CD4-positive, alpha-beta memory T cell (primary cell): ENCODE results near the gene SLC6A18. TPM values are rescaled to one million over a fixed set of nuclear protein-coding genes. Genes with fewer than 3 reads are reported as not detected.

Source experiments
- CTCF ChIA-PET: fragments of 350-600 bp; sonication (Branson Sonifier 250); formaldehyde crosslinking; loops from one replicate; lab custom pipeline; 2021; ENCODE audit warnings: inconsistent platforms; ENCODE audit not compliant: partially characterized antibody; lab: Charles Lee
- POLR2A ChIA-PET: fragments of 350-600 bp; sonication (Branson Sonifier 250); formaldehyde crosslinking; loops from one replicate; lab custom pipeline; 2021; ENCODE audit not compliant: partially characterized antibody; lab: Charles Lee
- DNase-seq, 5 donors: peaks; one replicate each; pipeline versions ENCODE4 v3.0.0 to v3.0.0-alpha.2; 2020 to 2022; ENCODE audit warnings: mixed read lengths in 1 of 5
- H3K27ac ChIP-seq: one replicate; pipeline ENCODE4 v1.7.0; 2013; ENCODE audit warnings: low read depth, low read length
- H3K27me3 ChIP-seq: 2 replicates; pipeline ENCODE4 v1.7.0; 2013; ENCODE audit warnings: mild to moderate bottlenecking, low read length, moderate library complexity; ENCODE audit not compliant: insufficient read depth
- H3K36me3 ChIP-seq: 2 replicates; pipeline ENCODE4 v1.7.0; 2013; ENCODE audit warnings: mild to moderate bottlenecking, low read length, moderate library complexity; ENCODE audit not compliant: insufficient read depth
- H3K4me1 ChIP-seq: 2 replicates; pipeline ENCODE4 v1.7.0; 2013; ENCODE audit warnings: mild to moderate bottlenecking, low read length, moderate library complexity; ENCODE audit not compliant: insufficient read depth
- H3K4me3 ChIP-seq, 2 donors: one replicate each; pipeline ENCODE4 v1.7.0; 2013; ENCODE audit warnings: low read length in 2 of 2, mild to moderate bottlenecking in 1 of 2
- H3K9me3 ChIP-seq, 2 donors: one replicate each; pipeline ENCODE4 v1.7.0; 2013; ENCODE audit warnings: low read length in 2 of 2, control low read depth in 1 of 2; ENCODE audit not compliant: control insufficient read depth in 1 of 2
- H3K27ac Mint-ChIP-seq, 7 donors: one replicate each; pipeline ENCODE4 v1.8.0; 2020 to 2021; ENCODE audit warnings: mixed read lengths in 7 of 7, mild to moderate bottlenecking in 6 of 7, inconsistent platforms in 3 of 7, moderate library complexity in 3 of 7
- H3K27me3 Mint-ChIP-seq, 2 donors: one replicate each; pipeline ENCODE4 v1.8.0; 2020 to 2021; ENCODE audit warnings: mixed read lengths in 2 of 2
- H3K36me3 Mint-ChIP-seq, 2 donors: one replicate each; pipeline ENCODE4 v1.8.0; 2020 to 2021; ENCODE audit warnings: mixed read lengths in 2 of 2, inconsistent platforms in 1 of 2, mild to moderate bottlenecking in 1 of 2
- H3K4me1 Mint-ChIP-seq, 4 donors: one replicate each; pipeline ENCODE4 v1.8.0; 2020 to 2021; ENCODE audit warnings: mixed read lengths in 4 of 4, mild to moderate bottlenecking in 1 of 4
- H3K4me3 Mint-ChIP-seq, 8 donors: one replicate each; pipeline ENCODE4 v1.8.0; 2020 to 2021; ENCODE audit warnings: mixed read lengths in 8 of 8, mild to moderate bottlenecking in 7 of 8, moderate library complexity in 6 of 8, inconsistent platforms in 3 of 8
- H3K9me3 Mint-ChIP-seq, 8 donors: one replicate each; pipeline ENCODE4 v1.8.0; 2020 to 2021; ENCODE audit warnings: mixed read lengths in 8 of 8, mild to moderate bottlenecking in 5 of 8, inconsistent platforms in 3 of 8, moderate library complexity in 1 of 8
- intact Hi-C: fragments of 100-400 bp; cut with micrococcal nuclease; formaldehyde crosslinking; loops from one replicate; pipeline ENCODE4 v1.15.1; 2023
- polyA plus RNA-seq, 2 donors: library from polyadenylated mRNA; unstranded; fragments of 300-500 nt; fragmentation: Illumina TruSeq; gene quantifications; one replicate each; pipeline ENCODE4 v1.2.3, GENCODE V29; 2021
- total RNA-seq, 2 experiments: library from RNA; stranded (reverse); gene quantifications; one replicate each; pipeline ENCODE4 v1.2.3, GENCODE V29; 2021

Gene SLC6A18
- total and polyA plus RNA-seq, 4 experiments from 2014 or later: not detected

DNA sequence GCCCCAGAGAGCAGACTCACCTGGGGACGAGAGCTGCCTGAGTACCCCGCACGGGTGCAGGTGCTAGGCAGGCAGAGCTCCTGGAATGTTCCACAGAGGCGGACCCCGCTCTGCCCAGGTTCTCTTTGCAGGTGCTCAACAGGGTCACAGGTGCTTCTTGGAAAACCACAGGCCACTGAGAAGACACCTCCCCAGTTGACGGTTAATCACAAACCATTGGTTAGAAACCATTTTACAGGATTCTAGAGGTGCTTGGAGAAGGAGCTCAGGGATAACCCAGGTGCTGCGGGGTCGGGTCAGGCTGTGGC is 41.1 kb upstream of the SLC6A18 start:
- peaks cover 0 to 1% (median 0%) of the 10 kb centered on the region in 8 donors for H3K9me3 Mint-ChIP-seq
- no peak overlapping the region for H3K4me3 ChIP-seq
- peaks cover 3 to 11% of the 10 kb centered on the region in 2 donors for H3K27me3 Mint-ChIP-seq
- no peaks in the 10 kb centered on the region for H3K36me3 Mint-ChIP-seq
- H3K4me3 Mint-ChIP-seq: no peak overlapping the region
- POLR2A ChIA-PET: no interaction called here
- DNase-seq: no peak
- no peaks in the 10 kb centered on the region for H3K27me3 ChIP-seq
- intact Hi-C loops: no loop called here
- no peaks in the 10 kb centered on the region for H3K9me3 ChIP-seq
- H3K36me3 ChIP-seq: no peaks in the 10 kb centered on the region
- H3K4me1 ChIP-seq: no peaks in the 10 kb centered on the region
- CTCF ChIA-PET: interaction anchor here (1.7 to 2.1 kb wide), 2 partner anchors 11 to 461 kb away, joined by 6 read pairs; no protein-coding TSS in a partner anchor
- no peak overlapping the region for H3K27ac Mint-ChIP-seq
- no peaks in the 10 kb centered on the region for H3K4me1 Mint-ChIP-seq
- no peak overlapping the region for H3K27ac ChIP-seq

DNA sequence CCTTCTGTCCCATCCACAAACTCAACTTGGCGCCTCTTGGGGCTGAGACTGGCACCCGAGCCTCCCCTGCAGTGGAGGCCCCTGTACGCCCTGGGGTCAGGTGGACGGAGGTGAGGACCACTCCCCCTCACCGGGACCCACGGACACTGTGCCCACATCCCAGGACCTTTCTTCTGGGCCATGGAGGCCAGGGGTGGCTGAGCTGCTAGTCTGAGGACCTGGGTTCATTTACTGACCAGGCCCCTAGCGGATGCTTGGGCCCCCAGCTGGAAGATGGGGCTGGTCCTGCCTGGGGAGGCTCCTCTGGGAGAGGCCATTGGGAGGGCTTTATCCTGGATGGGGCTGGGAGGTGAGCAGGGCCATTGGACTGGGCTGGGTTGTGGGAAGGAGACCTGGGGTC is 40.7 kb upstream of the SLC6A18 start:
- POLR2A ChIA-PET: no interaction called here

DNA sequence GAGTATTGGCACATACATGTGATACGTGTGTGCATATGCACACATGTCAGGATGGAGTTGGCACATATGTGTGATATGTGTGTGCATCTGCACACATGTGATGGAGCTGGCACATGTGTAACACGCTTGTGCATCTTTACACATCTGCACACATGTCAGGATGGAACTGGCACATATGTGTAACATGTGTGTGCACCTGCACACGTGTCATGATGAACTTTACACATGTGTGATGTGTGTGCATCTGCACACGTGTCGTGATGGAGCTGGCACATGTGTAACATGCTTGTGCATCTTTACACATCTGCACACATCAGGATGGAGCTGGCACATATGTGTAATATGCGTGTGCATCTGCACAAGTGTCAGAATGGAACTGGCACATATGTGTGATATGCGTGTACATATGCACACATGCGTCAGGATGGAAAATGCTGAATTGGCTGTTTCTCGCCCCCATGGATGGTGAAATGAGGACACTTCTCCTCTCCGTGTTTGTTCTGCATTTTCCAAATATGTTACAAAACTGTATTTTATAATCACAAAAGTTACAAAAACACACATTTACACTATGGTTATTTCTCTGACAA is 40.0 kb upstream of the SLC6A18 start:
- intact Hi-C loops: no loop called here
- POLR2A ChIA-PET: no interaction called here
- H3K36me3 Mint-ChIP-seq: no peaks in the 10 kb centered on the region

More for the DNA sequence above, 40.7 kb upstream of the SLC6A18 start:
- DNase-seq: no peak
- Mint-ChIP-seq H3K9me3 (peaks cover 0 to 1% (median 0%) of the 10 kb centered on the region in 8 donors), H3K36me3 (no peaks in the 10 kb centered on the region), H3K27ac (no peak overlapping the region), H3K4me1 (no peaks in the 10 kb centered on the region), H3K4me3 (no peak overlapping the region), H3K27me3 (peaks cover 4 to 13% of the 10 kb centered on the region in 2 donors)
- Histone ChIP-seq H3K4me3 (no peak overlapping the region), H3K4me1 (no peaks in the 10 kb centered on the region), H3K9me3 (no peaks in the 10 kb centered on the region), H3K27me3 (no peaks in the 10 kb centered on the region), H3K27ac (no peak overlapping the region), H3K36me3 (no peaks in the 10 kb centered on the region)
- CTCF ChIA-PET: interaction anchor here (1.7 to 2.1 kb wide), 2 partner anchors 11 to 460 kb away, joined by 6 read pairs; no protein-coding TSS in a partner anchor
- intact Hi-C loops: no loop called here

DNA sequence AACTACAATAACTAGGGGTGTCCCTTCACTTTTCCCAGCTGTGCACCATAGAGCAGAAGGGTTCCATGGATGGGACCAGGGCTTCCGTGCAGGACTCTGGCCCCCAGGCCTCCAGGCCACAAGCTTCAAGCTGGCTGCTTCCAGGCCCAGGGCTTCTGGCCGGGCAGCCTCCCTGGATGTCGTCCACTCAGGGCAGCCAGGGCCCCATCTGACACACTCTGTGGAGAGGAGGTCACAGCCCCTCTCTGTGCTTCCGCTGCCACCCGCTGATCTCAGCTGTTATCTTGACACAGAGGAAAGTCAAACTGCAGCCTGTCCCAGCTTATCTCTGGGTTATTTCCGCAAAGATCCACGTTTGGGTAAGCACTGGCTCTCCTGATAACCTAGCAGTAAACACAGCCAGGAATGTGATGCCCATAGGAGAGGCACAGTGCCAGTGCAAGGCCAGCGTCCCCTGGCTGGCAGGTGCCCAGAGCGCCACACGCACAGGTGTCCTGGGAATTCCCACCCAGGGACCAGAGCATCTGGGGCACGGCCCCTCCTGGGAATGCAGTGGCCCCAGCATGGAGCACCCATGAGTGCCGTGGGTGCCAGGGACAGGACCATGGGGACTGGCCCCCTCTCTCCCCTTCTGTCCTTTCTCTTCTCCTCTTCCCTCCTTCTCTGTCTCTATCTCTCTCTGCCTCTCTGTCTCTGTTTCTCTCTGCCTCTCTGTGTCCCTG is 39.4 kb upstream of the SLC6A18 start:
- no peak overlapping the region for H3K27ac ChIP-seq
- H3K27me3 ChIP-seq: no peaks in the 10 kb centered on the region
- no peak for DNase-seq
- H3K4me1 ChIP-seq: no peaks in the 10 kb centered on the region
- Mint-ChIP-seq H3K9me3 (peaks cover 0 to 1% (median 0%) of the 10 kb centered on the region in 8 donors), H3K4me1 (no peaks in the 10 kb centered on the region), H3K27me3 (peaks cover 9 to 22% of the 10 kb centered on the region in 2 donors), H3K27ac (no peak overlapping the region), H3K4me3 (no peak overlapping the region), H3K36me3 (no peaks in the 10 kb centered on the region)
- H3K4me3 ChIP-seq: no peak overlapping the region
- intact Hi-C loops: no loop called here
- H3K9me3 ChIP-seq: no peaks in the 10 kb centered on the region
- H3K36me3 ChIP-seq: no peaks in the 10 kb centered on the region
- CTCF ChIA-PET: interaction anchor here (1.7 to 2.1 kb wide), 2 partner anchors 13 to 459 kb away, joined by 6 read pairs; no protein-coding TSS in a partner anchor
- POLR2A ChIA-PET: no interaction called here

More for the DNA sequence above, 40.0 kb upstream of the SLC6A18 start:
- no peaks in the 10 kb centered on the region for H3K36me3 ChIP-seq
- peaks cover 4 to 17% of the 10 kb centered on the region in 2 donors for H3K27me3 Mint-ChIP-seq
- no peaks in the 10 kb centered on the region for H3K4me1 ChIP-seq
- no peak overlapping the region for H3K27ac Mint-ChIP-seq
- no peaks in the 10 kb centered on the region for H3K4me1 Mint-ChIP-seq
- H3K4me3 Mint-ChIP-seq: no peak overlapping the region
- no peak overlapping the region for H3K27ac ChIP-seq
- no peaks in the 10 kb centered on the region for H3K27me3 ChIP-seq
- H3K4me3 ChIP-seq: no peak overlapping the region
- CTCF ChIA-PET: interaction anchor here (1.7 to 2.1 kb wide), 2 partner anchors 12 to 460 kb away, joined by 6 read pairs; no protein-coding TSS in a partner anchor
- peaks cover 0 to 1% (median 0%) of the 10 kb centered on the region in 8 donors for H3K9me3 Mint-ChIP-seq
- H3K9me3 ChIP-seq: no peaks in the 10 kb centered on the region
- DNase-seq: no peak

DNA sequence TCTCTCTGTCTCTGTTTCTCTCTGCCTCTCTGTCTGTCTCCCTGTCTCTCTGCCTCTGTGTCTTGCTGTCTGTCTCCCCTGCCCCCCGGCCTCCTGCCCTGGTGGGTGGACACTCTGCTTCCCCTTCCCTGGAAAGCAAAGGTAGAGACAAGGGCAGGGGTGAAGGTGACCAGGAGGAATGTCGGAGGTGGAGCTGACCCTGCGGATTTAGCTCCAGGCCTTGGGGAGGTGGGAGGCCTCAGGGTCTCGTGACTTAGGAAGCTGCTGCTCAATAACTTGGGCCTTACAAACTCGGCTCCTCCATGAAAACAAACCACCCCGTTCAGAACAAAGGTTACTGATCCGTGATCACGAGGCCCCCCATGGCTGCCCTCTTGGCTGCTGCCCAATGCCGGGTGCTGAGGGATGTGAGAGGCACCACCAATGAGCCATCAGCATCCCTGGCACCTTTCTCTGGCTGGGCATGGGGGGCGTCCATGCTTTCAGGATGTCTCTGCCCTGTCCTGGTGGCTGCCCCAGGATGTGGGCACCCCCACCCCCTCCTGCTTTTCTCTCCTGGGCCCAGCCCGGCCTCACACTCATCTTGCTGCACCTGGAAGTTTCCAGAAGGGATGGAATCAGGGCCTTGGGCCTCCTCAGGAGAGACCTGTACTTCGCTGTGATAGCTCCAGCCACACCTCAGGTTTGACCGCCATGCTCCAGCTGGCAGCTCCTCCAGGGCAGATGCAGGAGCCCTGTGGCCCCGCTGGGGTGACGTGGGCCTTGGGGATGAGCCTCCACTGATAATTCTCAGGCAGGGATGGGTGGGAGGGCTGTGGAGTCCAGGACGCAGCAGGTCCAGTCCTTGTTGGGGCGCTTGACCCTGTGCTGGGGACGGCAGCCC is 38.6 kb upstream of the SLC6A18 start:
- ChIA-PET CTCF (no interaction called here), POLR2A (no interaction called here)
- Histone ChIP-seq H3K9me3 (no peaks in the 10 kb centered on the region), H3K36me3 (no peaks in the 10 kb centered on the region), H3K27ac (no peak overlapping the region), H3K27me3 (no peaks in the 10 kb centered on the region), H3K4me1 (no peaks in the 10 kb centered on the region), H3K4me3 (no peak overlapping the region)
- no peak overlapping the region for H3K4me3 Mint-ChIP-seq
- H3K36me3 Mint-ChIP-seq: no peaks in the 10 kb centered on the region
- DNase-seq: no peak
- H3K27me3 Mint-ChIP-seq: peaks cover 11 to 23% of the 10 kb centered on the region in 2 donors
- intact Hi-C loops: no loop called here
- peaks cover 0 to 1% (median 0%) of the 10 kb centered on the region in 8 donors for H3K9me3 Mint-ChIP-seq
- H3K4me1 Mint-ChIP-seq: no peaks in the 10 kb centered on the region
- no peak overlapping the region for H3K27ac Mint-ChIP-seq

GRCh38 chr5:1187234-1187949 is 37.8 kb upstream of the SLC6A18 start:
- Mint-ChIP-seq H3K27ac (no peak overlapping the region), H3K36me3 (no peaks in the 10 kb centered on the region), H3K4me1 (no peaks in the 10 kb centered on the region), H3K27me3 (peaks cover 11 to 23% of the 10 kb centered on the region in 2 donors), H3K9me3 (peaks cover 0 to 1% (median 0%) of the 10 kb centered on the region in 8 donors), H3K4me3 (no peak overlapping the region)
- Histone ChIP-seq H3K9me3 (no peaks in the 10 kb centered on the region), H3K36me3 (no peaks in the 10 kb centered on the region), H3K4me1 (no peaks in the 10 kb centered on the region), H3K27ac (no peak overlapping the region), H3K4me3 (no peak overlapping the region), H3K27me3 (no peaks in the 10 kb centered on the region)
- intact Hi-C loops: no loop called here
- no peak for DNase-seq
- CTCF ChIA-PET: no interaction called here
- POLR2A ChIA-PET: no interaction called here
